HG02840 (cell line): Measurements from ENCODE around the gene CTSA.

Source experiments
- ATAC-seq: cut with Tn5 transposase; IDR thresholded peaks from one replicate; pipeline ENCODE4 v1.9.1; 2021; ENCODE audit warnings: mild to moderate bottlenecking, moderate library complexity, moderate number of reproducible peaks; ENCODE audit not compliant: unreplicated experiment, low FRiP score

The CTSA gene

DNA sequence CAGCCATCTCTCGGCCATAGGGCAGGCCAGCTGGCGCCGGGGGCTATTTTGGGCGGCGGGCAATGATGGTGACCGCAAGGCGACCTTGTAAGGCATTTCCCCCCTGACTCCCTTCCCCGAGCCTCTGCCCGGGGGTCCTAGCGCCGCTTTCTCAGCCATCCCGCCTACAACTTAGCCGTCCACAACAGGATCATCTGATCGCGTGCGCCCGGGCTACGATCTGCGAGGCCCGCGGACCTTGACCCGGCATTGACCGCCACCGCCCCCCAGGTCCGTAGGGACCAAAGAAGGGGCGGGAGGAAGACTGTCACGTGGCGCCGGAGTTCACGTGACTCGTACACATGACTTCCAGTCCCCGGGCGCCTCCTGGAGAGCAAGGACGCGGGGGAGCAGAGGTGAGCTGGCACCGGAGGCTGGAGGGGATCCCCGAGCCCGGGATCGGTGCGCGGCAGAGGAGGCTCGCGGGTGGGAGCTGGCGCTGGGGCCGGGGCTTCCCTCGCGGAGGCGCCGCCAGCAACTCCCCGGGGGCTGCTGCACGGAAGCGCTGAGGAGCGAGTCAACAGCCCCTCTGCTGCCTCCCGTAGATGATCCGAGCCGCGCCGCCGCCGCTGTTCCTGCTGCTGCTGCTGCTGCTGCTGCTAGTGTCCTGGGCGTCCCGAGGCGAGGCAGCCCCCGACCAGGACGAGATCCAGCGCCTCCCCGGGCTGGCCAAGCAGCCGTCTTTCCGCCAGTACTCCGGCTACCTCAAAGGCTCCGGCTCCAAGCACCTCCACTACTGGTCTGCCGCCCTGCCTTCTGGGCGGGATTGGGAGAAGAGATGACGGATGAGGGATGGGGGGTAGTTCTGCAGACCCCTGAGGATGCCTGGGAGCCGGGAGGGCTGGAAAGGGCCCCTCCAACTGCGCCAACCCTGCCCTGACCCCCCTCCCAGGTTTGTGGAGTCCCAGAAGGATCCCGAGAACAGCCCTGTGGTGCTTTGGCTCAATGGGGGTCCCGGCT lies at the start of gene CTSA, which contains the start of gene NEURL2:
CTSA (plus strand) TSS at position 351 of the 999 bp plus-strand sequence; CDS start at position 585, 234 bp downstream.
NEURL2 (minus strand) TSS at position 224 of the 999 bp plus-strand sequence; CDS start at position 7, 217 bp downstream.
- peak; percentile 79 for ATAC-seq

DNA sequence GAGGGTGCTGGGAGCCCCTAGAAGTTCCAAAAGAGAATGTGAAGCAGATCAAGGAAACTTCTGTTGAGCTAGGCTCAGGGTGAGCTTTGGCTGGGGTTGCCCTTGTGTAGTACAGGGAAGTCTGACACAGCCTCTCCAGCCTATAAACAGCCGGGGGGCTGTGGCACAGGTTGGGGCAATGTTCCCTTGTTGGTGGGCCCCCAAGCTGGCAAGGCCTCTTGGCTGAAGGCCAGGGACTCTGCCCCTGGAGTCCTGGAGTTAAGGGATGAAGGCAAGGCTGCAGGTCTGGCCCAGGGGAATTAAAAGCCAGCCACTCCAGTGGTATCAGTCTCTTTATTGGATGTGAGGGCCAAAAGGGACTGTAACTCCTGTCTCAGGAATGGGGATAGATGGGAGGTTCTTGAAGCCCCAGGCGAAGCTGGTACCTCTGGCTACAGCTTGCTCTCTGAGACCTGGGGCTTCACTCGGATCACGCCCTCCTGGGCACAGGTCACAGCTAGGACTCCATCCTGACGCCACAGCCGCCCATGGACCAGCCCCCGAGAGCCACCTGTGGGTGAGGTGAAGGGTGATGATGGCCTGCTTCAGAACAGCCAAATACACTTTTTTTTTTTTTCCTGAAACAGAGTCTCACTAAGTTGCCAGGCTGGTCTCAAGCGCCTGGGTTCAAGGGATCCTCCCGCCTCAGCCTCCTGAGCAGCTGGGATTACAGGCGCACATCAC lies 49.6 kb upstream of the CTSA start:
- ATAC-seq: no peak

DNA sequence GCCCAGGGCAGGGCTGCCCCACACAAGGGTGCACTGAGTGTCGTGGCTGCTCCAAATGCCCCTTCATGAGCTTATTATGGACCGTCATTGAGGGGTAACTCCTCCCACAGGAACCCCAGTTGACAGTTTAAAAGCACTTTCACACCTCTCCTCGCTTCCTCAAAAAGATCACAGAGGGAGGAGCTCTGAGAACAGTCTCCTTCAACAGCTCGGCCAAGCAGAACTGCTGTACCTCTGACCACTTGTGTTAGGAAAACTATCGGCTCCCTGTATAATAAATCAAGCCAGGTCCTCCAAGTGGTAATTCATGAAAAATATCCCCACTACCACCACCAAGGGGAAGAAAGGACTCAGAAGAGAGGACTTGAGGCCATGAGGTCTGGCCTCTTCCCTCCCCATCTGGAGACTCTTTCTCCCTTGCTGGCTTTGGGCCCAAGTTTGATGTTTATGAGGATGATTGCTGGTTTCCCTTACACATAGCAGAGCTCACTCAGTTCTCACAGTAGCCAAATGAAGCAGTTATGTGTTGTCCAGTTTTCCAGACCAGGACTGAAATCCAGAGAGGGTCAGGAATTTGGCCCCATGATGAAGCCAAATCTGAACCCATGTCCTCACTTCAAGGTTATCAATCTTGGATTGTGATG lies 48.8 kb upstream of the CTSA start:
- no peak for ATAC-seq

DNA sequence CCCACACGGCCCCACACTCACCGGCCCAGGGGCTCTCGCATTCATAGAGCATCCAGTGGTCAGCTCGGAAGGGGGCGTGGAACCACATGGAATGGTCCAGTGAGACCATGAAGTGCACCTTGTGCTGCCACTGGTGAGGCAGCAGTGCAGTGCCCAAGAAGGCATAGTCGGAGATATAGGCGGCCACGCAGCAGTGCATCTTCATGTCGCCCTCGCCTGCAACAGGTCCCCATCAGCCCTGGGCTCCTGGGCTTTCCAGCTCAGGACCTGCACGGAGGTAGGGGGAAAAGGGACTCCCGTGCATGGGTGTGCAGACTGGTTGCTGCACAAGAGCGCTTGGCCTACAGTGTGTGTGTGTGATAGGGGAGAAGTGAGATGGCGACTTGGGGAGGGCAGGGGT lies 47.6 kb upstream of the CTSA start:
- ATAC-seq: no peak

DNA sequence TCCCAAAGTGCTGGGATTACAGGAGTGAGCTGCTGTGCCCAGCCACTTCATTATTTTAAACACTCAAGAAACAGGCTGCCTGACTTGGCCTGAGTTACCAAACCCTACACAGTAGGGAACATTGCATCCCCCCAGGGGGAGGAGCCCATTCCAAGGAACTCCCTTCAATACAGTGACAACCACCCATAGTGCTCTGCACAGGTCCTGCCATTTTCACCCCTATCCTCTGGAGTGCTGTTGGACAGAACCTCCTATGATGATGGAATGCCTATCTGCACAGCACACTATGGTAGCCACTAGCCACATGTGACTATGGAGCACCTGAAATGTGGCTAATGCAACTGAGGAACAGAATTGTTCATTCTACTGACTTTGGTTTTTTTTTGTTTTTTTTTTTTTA lies 45.7 kb upstream of the CTSA start:
- no peak for ATAC-seq

DNA sequence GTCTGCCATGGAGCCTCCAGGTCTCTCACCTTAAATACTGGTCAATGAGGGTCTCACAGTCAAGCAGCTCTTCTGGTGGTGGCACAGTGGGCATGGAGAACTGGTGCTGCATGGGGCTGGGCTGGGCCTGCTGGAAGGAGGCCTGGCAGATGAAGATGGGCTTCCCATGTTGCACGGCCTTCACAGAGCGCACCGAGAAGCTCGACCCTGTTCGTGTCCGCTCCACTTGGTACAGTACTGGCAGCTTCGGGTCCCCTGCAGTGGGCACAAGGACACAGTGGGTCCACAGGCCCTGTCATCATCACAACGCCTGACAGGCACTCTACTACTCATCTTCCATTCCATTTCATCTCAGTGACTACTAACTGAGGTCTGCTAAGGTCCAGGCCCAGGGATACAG lies 42.7 kb upstream of the CTSA start:
- no peak for ATAC-seq

DNA sequence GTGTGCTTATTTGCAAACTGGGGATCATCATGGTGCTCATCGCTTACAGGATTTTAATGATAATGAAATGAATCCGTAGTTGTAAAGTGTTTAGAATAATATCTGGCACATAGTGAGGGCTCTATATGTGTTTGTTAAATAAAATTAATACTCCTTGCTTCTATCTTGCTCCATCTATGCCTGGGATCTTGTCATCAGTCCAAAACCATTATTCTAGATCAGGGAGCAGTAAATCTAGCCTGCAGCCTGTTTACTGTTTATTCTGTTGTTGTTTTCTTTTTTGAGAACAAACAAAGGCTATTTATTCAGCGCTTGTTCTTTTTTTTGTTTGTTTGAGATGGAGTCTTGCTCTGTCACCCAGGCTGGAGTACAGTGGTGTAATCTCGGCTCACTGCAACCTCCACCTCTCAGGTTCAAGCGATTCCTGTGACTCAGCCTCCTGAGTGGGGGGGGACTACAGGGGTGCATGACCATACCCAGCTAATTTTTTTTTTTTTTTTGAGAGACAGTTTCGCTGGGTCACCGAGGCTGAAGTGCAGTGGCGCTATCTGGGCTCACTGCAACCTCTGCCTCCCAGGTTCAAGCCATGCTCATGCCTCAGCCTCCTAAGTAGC lies 42.1 kb upstream of the CTSA start:
- ATAC-seq: no peak

DNA sequence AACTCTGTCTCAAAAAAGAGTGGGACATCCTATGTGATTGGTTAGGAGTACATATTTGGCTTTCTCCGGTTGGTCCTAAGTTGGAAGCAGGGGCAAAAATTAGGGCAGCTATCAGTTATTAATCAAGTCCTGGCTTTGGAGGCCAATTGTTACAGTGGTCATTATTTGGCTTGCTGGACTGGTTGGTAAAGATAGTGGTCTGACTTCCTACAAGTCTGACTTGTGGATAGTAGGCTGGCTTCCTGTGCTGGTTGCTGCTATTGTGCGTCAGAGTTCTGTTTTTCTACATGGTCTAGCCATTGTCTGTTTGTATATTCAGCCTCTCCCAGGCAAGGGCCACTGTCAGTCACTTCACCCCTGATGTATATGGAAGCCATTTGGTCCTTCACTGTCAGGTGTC lies 40.9 kb upstream of the CTSA start:
- no peak for ATAC-seq

DNA sequence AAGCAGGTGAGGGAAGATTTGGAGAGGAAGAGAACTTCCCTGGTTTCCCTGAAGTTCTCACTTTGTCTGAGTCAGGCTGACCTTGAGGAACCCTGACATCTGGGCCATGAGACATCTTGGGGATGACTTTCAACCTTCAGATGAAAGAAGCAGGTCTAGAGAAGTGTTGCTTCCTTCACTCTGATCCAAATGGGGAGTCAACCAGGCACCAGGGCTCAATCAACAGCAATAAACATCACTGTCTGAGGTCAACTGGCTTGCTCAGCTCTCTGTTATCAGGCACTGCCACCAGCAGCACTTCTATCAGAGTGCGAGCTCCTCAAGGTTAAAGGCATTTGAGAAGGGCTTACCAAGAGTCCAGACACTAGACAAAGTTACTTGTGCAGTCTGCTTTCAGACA lies 40.2 kb upstream of the CTSA start:
- no peak for ATAC-seq

DNA sequence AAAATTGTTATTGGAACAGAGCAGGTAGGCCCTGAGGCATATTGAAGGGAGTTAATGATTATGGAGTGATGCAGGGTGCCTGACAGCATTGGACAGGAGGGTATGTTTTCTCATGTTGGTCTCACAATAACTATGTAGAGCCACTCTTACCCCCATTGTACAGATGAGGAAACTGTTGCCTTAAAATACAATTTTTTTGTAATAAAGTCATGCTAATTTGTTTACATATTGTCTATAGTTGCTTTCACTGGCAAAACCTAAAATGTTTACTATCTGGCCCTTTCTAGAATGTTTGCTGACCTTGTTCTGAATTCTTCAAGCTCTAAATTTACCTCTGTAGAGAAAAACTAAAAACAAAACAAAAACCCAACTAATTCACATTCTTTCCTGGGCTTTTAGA lies 39.6 kb upstream of the CTSA start:
- no peak for ATAC-seq

DNA sequence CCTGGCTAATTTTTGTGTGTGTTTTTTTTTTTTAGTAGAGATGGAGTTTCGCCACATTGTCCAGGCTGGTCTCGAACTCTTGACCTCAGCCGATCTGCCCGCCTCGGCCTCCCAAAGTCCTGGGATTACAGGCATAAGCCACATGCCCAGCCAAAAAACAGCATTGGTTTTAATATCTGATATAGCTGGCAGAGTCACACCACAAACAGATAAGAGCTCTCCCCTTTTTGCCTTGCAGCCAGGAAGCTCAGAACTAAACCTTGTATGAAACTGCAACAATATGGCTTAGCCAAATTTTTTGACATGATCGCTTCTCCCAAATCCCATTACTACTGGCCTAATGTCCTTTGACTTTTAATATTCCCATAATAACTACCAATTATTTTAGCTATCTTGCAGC lies 38.8 kb upstream of the CTSA start:
- no peak for ATAC-seq

DNA sequence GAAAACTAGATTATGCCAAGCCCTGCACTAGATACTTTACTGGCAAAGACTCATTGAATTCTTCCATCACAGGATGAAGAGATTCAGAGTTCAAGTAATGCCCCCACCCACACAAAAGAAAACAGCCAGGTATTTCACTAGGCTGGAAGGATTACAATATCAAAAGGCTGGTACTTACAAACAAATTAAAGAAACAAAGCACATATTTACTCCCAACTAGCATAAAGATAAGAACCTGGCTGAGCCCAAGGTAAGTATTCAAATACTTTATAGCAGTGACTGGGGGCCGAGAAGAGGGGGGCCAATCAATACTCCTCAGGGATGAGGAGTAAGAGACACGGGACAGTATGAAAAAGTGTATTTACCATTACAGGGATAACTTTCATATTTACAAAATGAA lies 37.7 kb upstream of the CTSA start:
- no peak for ATAC-seq

DNA sequence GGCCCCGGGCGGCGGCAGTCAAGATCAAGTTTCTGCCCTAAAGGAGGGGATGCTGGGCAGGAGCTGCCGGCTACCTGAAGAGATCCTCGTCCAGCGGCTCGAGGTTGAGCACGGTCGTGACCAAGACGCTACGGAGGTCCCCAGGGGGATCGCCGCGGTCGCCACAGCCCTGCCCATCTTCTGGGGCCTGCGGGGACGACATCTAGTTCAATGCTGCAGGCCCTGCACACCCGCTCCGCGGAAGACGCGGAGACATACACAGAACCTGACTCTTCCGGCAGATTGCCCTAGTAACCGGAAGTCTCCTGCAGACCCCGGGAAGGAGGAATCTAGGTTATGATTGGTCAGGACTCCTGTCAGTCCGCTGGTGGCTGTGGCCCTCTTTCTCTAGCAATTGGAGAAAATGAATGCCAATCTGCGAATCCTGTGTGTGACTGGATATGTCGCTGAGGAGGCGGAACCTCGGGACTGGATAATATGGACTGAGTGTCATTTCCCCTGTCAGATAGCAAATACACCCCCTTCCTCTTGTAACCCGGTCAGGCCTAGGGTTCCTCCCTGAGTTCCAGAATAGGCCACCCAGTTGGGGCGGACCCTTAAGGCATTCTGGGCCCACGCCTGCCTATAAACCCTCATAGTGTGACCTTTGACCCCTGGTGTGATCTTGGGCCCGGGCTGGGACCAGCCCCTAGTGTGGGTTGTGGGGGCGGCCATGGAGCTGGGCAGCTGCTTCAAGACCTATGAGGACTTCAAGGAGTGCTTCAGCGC lies 33.8 kb upstream of the CTSA start, which contains the start of the genes ACOT8 and ZSWIM3:
ACOT8 (minus strand) TSS at position 279 of the 768 bp plus-strand sequence; CDS start at position 202, 77 bp downstream.
ZSWIM3 (plus strand) TSS at position 501 of the 768 bp plus-strand sequence; CDS start at position 713, 212 bp downstream.
- peak; percentile 98 for ATAC-seq

DNA sequence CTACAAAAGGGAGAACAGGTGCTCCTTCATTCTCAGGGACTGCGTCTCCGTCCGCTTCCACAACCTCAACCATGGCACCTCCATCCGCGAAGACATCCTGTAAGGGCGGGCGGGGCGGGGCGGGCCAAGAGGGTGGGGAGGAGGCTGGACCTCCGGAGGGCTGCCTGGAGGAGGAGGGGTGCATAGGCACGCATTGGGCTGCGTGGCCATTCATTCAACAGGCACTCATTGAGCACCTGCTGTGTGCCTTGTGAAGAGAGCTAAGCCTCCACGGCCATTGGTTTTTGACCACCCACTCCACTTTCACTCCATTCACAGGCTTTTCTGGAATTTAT lies 33.3 kb upstream of the CTSA start:
- ATAC-seq: peak; percentile 6

DNA sequence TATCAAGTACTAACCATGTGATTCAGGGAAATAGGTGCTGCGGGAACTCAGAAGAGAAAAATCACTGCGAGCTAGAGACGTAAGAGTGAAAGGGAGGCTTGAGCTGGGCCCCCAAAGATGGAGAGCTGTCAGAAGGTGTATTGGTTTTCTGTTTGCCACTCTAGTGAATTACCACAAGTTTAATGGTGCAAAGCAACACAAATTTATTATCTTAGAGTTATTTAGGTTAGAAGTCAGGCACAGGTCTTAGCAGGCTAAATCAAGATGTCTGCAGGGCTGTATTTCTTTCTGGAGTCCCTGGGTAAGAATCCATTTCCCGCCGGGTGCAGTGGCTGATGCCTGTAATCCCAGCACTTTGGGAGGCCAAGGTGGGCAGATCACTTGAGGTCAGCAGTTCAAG lies 31.2 kb upstream of the CTSA start:
- no peak for ATAC-seq

DNA sequence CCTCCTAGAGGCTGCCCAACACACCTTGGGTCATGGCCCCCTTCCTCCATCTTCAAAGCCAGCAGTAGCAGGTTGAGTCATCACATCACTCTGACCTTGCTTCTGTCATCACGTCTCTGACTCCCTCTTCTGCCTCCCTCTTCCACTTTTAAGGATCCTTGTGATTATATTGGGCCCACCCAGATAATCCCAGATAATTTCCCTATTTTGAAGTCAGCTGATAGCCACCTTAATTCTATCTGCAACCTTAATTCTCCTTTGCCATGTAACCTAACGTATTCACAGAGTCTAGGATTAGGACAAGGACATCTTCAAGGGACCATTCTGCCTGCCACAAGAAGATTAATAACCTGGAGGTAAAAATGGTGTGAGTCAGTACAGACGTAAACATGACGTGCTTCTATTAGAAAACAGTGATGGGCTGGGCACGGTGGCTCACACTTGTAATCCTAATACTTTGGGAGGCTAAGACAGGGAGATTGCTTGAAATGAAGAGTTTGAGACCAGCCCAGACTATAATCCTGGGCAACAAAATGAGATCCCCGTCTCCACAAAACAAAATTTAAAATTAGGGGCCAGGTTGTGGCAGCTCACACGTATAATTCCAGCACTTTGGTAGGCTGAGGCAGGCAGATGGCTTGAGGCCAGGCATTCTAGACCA lies 30.4 kb upstream of the CTSA start:
- ATAC-seq: no peak

DNA sequence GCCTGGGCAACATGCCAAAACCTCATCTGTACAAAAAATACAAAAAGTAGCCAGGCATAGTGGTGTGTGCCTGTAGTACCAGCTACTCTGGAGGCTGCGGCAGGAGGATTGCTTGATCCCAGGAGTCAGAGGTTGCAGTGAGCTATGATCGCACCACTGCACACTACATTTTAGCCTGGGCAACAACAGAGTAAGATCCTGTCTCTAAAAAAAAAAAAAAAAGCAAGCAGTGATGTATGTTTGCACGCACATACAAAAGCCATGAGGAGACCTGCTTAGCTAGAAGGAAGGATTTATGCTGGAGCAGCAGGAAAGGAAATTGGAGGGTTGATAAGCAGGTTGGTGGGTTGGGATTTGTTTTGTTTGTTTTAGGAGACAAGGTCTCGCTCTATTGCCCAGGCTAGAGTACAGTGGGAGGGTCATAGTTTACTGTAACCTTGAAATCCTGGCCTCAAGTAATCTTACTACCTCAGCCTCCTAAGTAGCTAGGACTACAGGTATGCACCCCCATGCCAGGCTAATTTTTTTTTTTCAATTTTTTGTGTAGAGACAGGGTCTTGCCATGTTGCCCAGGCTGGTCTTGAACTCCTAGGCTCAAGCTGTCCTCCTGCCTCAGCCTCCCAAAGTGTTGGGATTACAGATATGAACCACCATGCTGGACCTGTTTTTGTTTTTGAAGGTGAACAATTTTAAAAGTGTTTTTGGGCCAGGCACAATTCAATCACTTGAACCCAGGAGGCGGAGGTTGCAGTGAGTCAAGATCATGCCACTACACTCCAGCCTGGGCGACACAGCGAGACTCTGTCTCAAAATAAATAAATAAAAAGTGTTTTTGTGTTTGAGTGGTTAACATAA lies 29.7 kb upstream of the CTSA start:
- ATAC-seq: no peak
